Upper lobe of left lung (tissue), 6 donors: ENCODE measurements around the gene SLC36A2. TPM values are rescaled to one million over a fixed set of nuclear protein-coding genes. Genes with fewer than 3 reads are reported as not detected.

Experiments used
- ATAC-seq, 2 donors: fragments of 200-7000 bp; cut with Tn5 transposase; one replicate each; pipeline ENCODE4 v1.9.1; 2022; ENCODE audit warnings: mild to moderate bottlenecking in 2 of 2, moderate library complexity in 2 of 2; ENCODE audit not compliant: low FRiP score in 2 of 2
- DNase-seq, 2 donors: peaks; one replicate each; pipeline ENCODE4 v3.0.0-alpha.2; 2019 to 2020
- H3K27ac ChIP-seq, 4 donors: fragments of 200-600 bp; sonication (generic); one replicate each; pipeline ENCODE4 v1.5.1; 2016 to 2019
- H3K27me3 ChIP-seq, 4 donors: fragments of 200-600 bp; sonication (generic); one replicate each; pipeline ENCODE4 v1.5.1; 2017 to 2019
- H3K36me3 ChIP-seq, 4 donors: fragments of 200-600 bp; sonication (generic); one replicate each; pipeline ENCODE4 v1.5.1; 2016 to 2019
- H3K4me1 ChIP-seq, 4 donors: fragments of 200-600 bp; sonication (generic); one replicate each; pipeline ENCODE4 v1.5.1; 2018 to 2019
- H3K4me3 ChIP-seq, 4 donors: fragments of 200-600 bp; sonication (generic); one replicate each; pipeline ENCODE4 v1.5.1; 2017 to 2019; ENCODE audit warnings: mild to moderate bottlenecking in 2 of 4, moderate library complexity in 1 of 4
- H3K9me3 ChIP-seq, 4 donors: fragments of 200-600 bp; sonication (generic); one replicate each; pipeline ENCODE4 v1.5.1; 2018 to 2019
- EP300 ChIP-seq, 4 donors: sonication (generic); formaldehyde crosslinking; IDR thresholded peaks; one replicate each; pipeline ENCODE4 v1.5.1; 2017; ENCODE audit warnings: antibody characterized with exemption in 4 of 4, control low read depth in 2 of 4
- POLR2A ChIP-seq, 4 donors: fragments of 450-650 bp; IDR thresholded peaks; one replicate each; pipeline ENCODE4 v1.5.1; 2016 to 2017; ENCODE audit warnings: antibody characterized with exemption in 4 of 4, mild to moderate bottlenecking in 2 of 4
- POLR2AphosphoS5 ChIP-seq, 2 donors: sonication (generic); formaldehyde crosslinking; IDR thresholded peaks; one replicate each; pipeline ENCODE4 v1.5.1; 2017; ENCODE audit warnings: antibody characterized with exemption in 2 of 2
- WGBS, 2 donors: methylation state at CpG; one replicate each; pipeline ENCODE4 v1.1.5; 2017 to 2018; 5-methylcytosine and 5-hydroxymethylcytosine counted together
- total RNA-seq, 6 donors: library from RNA; depleted of rRNA in 4 of 6; stranded (reverse); fragments of >200 nt in 4 of 6; gene quantifications; one replicate each; pipeline versions ENCODE4 v1.1.0 to v1.2.1, GENCODE V29; 2016 to 2021
- TF ChIP-seq, protein P1 (sequence below), 6 experiments: fragments of 450-650 bp in 4 of 6; fragments of 200-600 bp in 2 of 6; sonication (generic) in 2 of 6; IDR thresholded peaks; one replicate each; pipeline ENCODE4 v1.5.1; 2016 to 2019; ENCODE audit warnings: antibody characterized with exemption in 6 of 6
- donor health status: DM: no; HTN: no; CAD: no; lungs with moderate emphysema.
- donor health status: DM: no; HTN: yes; CAD: no; lungs with severe emphysema.

The SLC36A2 gene
- total RNA-seq: not detected

DNA sequence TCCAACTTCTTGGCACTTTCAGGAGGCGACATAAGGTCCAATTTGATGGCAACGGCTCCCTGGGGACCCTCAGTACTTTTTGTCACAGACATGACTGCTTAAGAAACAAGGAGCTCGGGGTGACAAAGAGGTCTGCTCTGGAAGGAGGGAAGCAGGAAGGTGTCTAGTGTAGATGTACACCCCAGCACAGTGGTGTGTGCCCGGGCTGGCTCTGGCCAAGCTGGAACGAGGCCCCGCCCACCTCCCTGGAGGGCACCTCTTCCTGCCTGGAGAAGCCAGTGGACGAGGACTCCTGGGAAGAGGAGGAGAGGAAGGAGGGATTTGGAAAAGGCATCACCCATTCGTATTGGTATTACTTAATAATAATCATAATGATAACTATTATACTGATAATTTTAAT is at the start of gene SLC36A2:
Gene SLC36A2, minus strand, starts transcription at position 191 of the 400 bp plus-strand sequence. Its CDS starts 99 bp downstream, at position 92.
- no peak for ATAC-seq
- TF ChIP-seq POLR2AphosphoS5 (IDR thresholded peaks at IDR 0.05) (no peak), POLR2A (IDR thresholded peaks at IDR 0.05) (no peak), EP300 (IDR thresholded peaks at IDR 0.05) (no peak)
- TF ChIP-seq, protein P1, sequence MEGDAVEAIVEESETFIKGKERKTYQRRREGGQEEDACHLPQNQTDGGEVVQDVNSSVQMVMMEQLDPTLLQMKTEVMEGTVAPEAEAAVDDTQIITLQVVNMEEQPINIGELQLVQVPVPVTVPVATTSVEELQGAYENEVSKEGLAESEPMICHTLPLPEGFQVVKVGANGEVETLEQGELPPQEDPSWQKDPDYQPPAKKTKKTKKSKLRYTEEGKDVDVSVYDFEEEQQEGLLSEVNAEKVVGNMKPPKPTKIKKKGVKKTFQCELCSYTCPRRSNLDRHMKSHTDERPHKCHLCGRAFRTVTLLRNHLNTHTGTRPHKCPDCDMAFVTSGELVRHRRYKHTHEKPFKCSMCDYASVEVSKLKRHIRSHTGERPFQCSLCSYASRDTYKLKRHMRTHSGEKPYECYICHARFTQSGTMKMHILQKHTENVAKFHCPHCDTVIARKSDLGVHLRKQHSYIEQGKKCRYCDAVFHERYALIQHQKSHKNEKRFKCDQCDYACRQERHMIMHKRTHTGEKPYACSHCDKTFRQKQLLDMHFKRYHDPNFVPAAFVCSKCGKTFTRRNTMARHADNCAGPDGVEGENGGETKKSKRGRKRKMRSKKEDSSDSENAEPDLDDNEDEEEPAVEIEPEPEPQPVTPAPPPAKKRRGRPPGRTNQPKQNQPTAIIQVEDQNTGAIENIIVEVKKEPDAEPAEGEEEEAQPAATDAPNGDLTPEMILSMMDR (IDR thresholded peaks at IDR 0.05): no peak
- Histone ChIP-seq H3K9me3 (no peaks in the 10 kb centered on the region), H3K4me3 (no peak within 1 kb of the TSS), H3K27ac (no peak within 1 kb of the TSS), H3K36me3 (no peaks in the 10 kb centered on the region), H3K27me3 (peaks cover 0 to 2% (median 0%) of the 10 kb centered on the region in 4 donors), H3K4me1 (peaks cover 0 to 5% (median 0%) of the 10 kb centered on the region in 4 donors)
- 58 to 65% methylated on average over 8 of the region's 8 CpGs for WGBS, 2 donors
- peak in 1 of 2 donors; percentile 46 for DNase-seq

GRCh38 chr5:151388960-151389359 is 41.6 kb upstream of the SLC36A2 start:
- Histone ChIP-seq H3K4me3 (no peak overlapping the region), H3K36me3 (no peaks in the 10 kb centered on the region), H3K27me3 (no peaks in the 10 kb centered on the region), H3K9me3 (no peaks in the 10 kb centered on the region), H3K4me1 (no peaks in the 10 kb centered on the region), H3K27ac (no peak overlapping the region)
- ATAC-seq: no peak
- no peak for DNase-seq
- 79 to 84% methylated on average over 2 of the region's 2 CpGs for WGBS, 2 donors
- no peak for TF ChIP-seq POLR2A (IDR thresholded peaks at IDR 0.05)
- no peak for TF ChIP-seq EP300 (IDR thresholded peaks at IDR 0.05)
- TF ChIP-seq, protein P1 (IDR thresholded peaks at IDR 0.05): no peak
- no peak for TF ChIP-seq POLR2AphosphoS5 (IDR thresholded peaks at IDR 0.05)

- no peak overlapping the region for H3K4me3 ChIP-seq
- DNase-seq (no peak), ATAC-seq (peak in 1 of 2 donors; percentile 33)
- H3K36me3 ChIP-seq: no peaks in the 10 kb centered on the region
- H3K27ac ChIP-seq: no peak overlapping the region
- H3K4me1 ChIP-seq: no peaks in the 10 kb centered on the region
- TF ChIP-seq, protein P1 (IDR thresholded peaks at IDR 0.05): no peak
- 44 to 68% methylated on average over 2 of the region's 2 CpGs for WGBS, 2 donors
- H3K9me3 ChIP-seq: no peaks in the 10 kb centered on the region
- H3K27me3 ChIP-seq: no peaks in the 10 kb centered on the region
These were observed 36.7 kb upstream of the SLC36A2 start for GRCh38 chr5:151384106-151384505.

DNA sequence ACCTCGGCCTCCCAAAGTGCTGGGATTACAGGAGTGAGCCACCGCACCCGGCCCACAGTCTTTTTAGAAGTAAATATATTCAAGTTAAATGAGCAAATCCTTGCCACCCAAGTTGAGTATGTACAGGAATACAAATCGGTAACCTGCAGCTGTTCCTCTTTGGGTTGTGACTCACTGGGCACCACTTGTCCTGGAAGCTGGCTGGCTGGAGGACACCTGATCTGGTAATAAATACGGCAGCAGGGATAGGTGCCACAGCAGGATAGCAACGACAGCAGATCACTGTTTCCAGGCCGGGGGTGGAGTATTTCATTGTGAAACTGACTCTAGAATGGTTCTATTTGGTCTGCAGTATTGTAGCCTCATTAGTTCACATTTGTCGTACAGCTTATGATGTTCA is 35.7 kb upstream of the SLC36A2 start:
- H3K9me3 ChIP-seq: no peaks in the 10 kb centered on the region
- H3K27ac ChIP-seq: no peak overlapping the region
- H3K4me3 ChIP-seq: no peak overlapping the region
- 67 to 81% methylated on average over 8 of the region's 8 CpGs for WGBS, 2 donors
- ATAC-seq: no peak
- DNase-seq: no peak
- H3K27me3 ChIP-seq: no peaks in the 10 kb centered on the region
- TF ChIP-seq POLR2A (IDR thresholded peaks at IDR 0.05) (no peak), EP300 (IDR thresholded peaks at IDR 0.05) (no peak), POLR2AphosphoS5 (IDR thresholded peaks at IDR 0.05) (no peak)
- TF ChIP-seq, protein P1 (IDR thresholded peaks at IDR 0.05): no peak
- H3K4me1 ChIP-seq: no peaks in the 10 kb centered on the region
- no peaks in the 10 kb centered on the region for H3K36me3 ChIP-seq

DNA sequence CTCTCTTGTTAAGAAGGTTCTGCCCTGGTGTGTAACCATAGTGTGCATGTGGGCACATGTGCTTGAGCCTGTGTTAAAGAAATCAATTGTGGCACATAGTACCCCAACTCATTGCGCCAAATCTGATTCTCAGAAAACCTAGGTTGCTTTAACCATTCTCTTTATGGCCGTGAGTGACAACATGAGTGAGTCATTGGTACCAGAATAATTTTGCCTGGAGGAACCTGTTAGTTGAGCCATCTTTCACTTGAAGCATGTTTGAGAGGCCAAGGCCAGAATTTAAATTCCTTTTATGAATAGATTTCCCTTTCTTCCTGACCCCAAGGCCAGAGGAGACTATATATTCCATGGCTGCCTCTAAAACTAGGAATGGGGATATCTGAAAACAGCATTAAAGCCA is 35.2 kb upstream of the SLC36A2 start:
- no peak for ATAC-seq
- H3K36me3 ChIP-seq: no peaks in the 10 kb centered on the region
- no peak for TF ChIP-seq POLR2A (IDR thresholded peaks at IDR 0.05)

More for the DNA sequence above, 35.2 kb upstream of the SLC36A2 start:
- Histone ChIP-seq H3K27me3 (no peaks in the 10 kb centered on the region), H3K4me1 (no peaks in the 10 kb centered on the region), H3K9me3 (no peaks in the 10 kb centered on the region), H3K4me3 (no peak overlapping the region), H3K27ac (no peak overlapping the region)
- DNase-seq: no peak
- 86 to 95% methylated on average over 2 of the region's 2 CpGs for WGBS, 2 donors
